NCI-H146 (cell line): ENCODE results near the gene TXLNB.
A peak's percentile ranks its signal among the peaks of the same experiment; 100 is the strongest.

ENCODE experiments used
- DNase-seq: peaks from one replicate; lab custom pipeline; 2025; lab: John Stamatoyannopoulos, UW

The TXLNB gene

DNA sequence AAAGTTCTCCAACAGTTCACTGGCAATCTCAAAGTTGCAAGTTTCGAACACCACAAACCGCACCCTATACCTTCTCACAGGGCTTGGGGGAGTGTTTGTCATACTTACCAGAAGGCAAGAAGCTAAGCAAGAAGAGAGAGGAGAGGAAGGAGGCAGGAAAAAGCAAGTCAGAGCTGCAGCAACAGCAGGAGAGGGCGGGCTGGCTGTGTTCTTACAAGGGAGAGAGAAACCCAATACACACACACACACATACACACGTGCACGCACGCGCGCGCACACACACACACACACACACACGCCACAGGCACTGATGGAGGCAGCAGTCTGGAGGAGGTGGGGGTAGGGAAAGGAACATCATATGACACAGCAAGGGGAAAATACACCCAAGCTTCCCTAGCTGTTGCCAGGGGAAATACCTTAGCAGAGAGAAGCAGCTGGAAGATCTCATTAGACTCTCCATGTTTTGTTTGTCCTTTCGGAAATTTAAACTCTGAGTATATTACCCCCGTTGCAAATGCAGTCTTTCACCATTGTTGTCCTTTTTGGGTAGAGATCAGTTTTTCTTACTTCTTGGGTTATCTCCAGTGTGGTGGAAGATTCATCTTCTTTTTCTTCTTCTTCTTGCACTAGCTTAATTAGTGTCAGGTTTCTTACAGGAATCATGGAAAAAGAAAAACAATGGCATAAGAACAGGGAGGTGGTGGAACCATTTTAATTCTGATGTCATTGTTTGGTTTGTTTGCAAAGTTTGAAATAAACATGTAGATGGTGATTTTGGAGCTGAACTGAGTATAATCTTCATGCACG lies at the start of gene TXLNB:
TSS of gene TXLNB (minus strand) at position 186 of the 807 bp plus-strand sequence. CDS start 3,099 bp downstream, outside the sequence.
- DNase-seq = peak; percentile 98

- no peak for DNase-seq
Measured at GRCh38 chr6:139341060-139341459, 49.3 kb upstream of the TXLNB start.

GRCh38 chr6:139338795-139339194 lies 47.0 kb upstream of the TXLNB start:
- DNase-seq = no peak

DNA sequence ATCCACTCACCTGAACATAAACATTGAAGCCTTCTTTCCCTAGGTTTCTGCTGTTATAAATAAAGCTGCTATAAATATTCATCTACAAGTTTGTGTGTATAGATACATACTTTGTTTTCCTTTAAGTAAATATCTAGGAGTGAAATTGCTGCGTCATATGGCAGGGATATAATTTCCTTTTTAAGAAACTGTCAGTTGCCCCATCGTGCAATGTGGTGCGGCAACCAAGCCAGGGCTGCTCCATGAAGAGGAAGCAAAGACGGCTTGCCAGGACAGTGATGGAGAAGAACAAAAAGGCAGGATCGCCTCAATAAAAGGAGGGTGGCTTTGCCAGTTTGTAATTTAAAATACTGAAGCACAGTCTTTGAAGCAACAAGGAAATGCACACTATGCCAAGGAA lies 46.0 kb upstream of the TXLNB start:
- DNase-seq = no peak

DNA sequence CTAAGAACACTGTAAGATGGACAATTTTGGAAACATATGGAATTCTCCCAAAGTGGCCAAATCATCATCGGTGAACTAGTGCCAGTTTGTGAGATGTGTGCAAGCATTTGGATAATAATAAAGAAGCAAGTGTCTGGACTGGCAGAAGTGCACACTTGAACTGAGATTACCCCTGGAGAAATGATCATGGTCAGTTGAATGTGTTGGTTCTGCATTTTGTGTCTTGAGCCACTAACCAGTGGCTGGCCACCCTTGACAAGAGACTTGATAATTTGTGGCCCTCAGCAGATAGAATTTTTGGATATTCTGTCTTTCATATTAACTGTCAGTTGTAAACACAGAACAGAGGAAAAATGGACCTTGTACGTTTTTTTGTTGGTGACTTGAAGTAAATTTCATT lies 45.2 kb upstream of the TXLNB start:
- no peak for DNase-seq

DNA sequence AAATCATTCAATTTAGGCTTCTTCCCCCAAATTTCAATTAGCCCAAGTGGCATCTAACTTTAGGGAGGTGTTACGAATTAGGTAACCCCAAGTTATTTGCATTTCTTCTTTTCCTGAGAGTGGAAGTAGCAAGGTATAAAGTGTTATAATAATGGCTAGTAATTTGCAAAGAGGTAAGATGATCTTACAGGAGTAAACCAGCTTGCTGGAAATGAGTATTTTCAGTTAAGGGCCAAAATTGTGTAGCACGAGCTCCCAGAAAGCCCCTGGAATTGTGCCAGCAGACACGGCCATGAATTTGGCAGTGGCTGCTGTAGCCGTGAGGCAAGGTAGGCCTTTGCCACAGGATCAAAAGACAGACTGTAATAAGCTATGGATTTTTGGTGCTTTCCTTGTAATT lies 44.7 kb upstream of the TXLNB start:
- no peak for DNase-seq

DNA sequence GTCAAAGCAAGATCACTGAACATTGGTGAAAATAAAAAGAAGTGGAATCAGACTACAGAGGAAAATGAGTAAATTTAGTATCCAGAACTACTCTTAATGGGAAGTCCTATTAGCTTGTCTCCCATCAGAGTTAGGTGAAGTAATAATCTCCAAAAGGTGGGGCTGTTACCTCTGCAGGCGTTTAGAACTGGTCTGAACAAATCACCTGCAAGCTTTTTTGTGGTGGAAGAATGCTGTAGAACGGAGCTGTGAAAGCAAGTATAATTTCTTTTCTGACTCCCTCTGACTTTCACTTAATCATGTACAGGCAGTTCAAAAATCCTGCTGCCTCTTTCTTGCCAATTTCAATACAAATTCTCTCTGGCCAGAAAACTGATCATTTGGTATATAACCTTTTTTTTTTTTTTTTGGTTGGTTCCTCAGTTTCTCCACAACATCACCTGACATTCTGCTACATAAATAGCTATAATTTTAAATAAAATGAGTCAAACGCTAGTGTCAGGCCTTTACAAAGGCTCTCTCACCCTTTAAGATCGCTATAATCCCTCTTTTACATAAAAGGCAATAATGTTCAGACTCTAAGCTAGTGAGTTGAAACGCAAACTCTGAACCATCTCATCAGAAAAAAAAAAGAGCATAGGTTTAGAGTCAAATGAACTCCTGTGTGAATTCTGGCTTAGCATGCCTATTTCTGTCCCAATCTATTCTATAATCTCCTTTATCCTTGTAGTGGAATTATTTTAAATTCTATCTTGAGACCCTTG lies 43.8 kb upstream of the TXLNB start:
- DNase-seq = no peak

GRCh38 chr6:139334806-139335446 lies 43.1 kb upstream of the TXLNB start:
- DNase-seq = no peak

DNA sequence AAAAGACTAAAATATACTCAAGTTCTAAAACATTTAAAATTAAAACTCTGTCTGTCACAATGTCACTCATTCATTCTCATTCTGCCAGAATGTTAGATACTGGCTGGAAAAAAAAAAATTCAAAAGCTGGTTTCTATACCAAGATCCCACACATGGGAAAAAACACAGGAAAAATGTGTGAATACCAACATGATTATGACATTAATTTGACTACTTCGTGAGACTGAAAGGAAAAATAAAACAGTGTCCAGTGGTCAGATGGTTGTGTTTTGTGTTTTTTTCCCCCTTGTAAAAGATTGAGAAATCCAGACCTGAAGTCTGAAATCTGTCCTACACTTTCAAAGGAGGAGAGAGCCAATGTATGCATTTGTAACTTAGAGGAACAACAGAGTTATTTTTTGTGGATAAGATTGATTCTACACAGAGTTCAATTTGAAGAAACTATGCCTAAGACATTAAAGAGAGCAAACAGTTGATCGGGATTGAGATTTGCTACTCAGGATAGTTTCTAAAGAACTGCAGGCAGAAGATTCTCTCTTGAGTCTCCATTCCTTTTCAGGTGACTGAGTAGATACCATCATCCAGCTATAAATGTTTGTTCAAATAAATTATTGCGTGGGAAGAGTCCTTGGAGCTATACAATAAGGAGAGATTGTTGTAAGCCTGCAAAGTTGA lies 39.2 kb upstream of the TXLNB start:
- no peak for DNase-seq

DNA sequence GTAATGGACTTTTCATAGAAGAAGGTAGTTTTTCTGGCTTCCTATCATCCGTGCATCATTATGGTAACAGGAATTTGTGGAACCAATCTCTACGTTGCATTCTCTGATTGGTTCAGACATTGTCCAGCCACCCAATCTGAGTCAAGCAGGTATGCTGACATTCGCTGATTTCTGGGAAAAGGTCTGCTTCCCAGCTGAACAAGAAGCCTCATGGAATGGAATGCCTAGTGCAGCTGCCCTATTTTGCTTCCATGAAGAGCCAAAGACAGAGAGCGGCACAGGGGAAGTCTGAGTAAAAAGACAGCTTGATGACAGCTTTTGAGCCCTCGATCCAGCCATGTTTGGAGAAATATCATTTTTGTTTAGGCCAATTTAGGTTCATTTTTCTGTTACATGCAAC lies 38.5 kb upstream of the TXLNB start:
- DNase-seq = no peak

DNA sequence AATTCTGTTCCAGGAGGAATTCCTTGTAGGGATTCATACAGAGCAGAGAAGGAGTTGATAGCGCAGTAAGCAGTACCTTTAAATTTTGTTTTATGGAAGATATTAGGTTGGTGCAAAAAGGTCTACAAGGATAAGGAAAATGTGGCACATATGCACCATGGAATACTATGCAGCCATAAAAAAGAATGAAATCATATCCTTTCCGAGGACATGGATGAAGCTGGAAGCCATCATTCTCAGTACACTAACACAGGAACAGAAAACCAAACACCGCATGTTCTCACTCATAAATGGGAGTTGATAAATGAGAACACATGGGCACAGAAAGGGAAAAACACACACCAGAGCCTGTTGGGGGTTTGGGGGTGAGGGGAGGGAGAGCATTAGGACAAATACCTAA lies 37.4 kb upstream of the TXLNB start:
- no peak for DNase-seq

DNA sequence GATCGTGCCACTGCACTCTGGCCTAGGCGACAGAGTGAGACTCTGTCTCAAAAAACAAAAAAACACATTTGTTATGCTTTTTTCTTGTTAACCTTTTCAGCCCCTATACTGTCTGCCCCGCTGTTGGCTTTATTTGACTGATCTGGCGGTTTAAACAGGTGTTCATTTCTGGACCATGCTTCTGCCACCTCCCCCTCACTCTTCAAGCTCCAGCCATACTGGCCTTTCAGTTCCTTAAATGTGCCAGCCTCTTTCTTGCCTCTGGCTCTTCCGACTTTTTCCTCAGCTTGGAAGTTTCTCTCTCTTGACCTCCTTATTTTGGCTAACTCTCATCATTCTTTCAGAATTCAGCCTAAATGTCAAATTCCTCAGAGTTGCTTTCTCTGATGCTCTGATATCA lies 35.2 kb upstream of the TXLNB start:
- DNase-seq = no peak

GRCh38 chr6:139325686-139326085 lies 33.9 kb upstream of the TXLNB start:
- DNase-seq = peak; percentile 27

GRCh38 chr6:139325125-139325524 lies 33.3 kb upstream of the TXLNB start:
- no peak for DNase-seq

DNA sequence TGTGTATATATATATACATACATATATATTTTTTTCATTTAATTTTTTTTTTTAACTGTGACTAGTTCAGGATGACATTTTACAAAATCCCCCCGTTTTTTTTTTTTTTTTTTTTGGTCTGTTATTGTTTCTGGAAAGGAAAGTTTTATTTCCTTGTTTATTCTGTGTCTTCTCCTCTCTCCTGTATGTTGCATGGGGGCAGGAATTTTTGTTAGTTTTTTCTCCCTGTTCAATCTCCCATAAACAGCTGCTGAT lies 32.4 kb upstream of the TXLNB start:
- DNase-seq = no peak

DNA sequence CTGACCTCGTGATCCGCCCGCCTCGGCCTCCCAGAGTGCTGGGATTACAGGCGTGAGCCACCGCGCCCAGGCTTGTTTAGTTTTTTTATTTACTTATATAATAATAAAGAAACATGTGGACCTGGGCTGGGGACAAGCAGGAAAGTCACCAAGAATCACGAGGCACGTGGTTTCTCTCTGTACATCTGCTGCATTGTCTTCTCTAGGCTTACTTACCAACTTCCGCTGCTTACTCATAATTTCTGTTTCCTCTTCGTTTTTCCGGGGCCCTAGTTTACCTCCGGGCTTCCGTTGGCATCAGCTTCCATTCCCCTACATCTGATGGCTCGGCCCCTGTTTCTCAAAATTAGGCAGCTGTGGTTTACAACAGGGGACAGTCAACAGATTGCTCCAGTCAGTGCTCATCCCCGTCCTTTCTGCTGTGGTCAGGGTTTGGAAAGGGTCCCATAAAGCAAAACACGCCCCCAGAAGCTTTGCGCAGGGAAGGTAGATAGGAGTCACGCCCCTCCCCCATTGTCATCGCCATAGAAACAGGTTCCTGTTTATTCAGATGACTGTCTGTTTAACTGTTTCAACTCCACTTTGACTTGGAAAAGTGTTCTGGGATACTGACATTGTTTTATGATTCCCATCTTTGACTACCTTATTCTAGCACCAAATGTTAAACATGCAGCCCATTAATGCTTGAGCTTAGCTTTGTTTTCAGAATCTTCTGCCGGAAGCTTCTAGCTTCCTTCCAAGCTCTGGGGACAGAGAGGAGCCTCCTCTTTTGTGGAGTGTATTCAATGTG lies 31.9 kb upstream of the TXLNB start:
- peak; percentile 90 for DNase-seq

DNA sequence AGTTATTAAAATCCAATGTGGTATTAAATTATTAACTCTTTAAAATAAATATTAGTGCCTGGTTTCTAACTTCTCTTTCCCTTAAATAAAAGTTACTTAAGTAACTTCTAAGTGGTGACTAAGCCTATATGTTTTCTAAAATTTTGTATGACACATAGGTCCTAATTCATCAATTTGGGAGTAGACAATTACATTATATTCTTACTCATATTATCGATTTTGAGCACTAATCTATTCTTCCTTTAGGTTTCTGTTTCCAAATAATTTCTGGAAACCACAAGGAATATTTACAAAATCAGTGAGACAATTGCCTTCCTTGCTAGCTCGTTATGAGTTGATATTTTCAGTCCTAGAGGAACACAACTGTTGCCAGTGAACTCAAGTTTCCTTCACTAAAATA lies 28.3 kb upstream of the TXLNB start:
- no peak for DNase-seq

DNA sequence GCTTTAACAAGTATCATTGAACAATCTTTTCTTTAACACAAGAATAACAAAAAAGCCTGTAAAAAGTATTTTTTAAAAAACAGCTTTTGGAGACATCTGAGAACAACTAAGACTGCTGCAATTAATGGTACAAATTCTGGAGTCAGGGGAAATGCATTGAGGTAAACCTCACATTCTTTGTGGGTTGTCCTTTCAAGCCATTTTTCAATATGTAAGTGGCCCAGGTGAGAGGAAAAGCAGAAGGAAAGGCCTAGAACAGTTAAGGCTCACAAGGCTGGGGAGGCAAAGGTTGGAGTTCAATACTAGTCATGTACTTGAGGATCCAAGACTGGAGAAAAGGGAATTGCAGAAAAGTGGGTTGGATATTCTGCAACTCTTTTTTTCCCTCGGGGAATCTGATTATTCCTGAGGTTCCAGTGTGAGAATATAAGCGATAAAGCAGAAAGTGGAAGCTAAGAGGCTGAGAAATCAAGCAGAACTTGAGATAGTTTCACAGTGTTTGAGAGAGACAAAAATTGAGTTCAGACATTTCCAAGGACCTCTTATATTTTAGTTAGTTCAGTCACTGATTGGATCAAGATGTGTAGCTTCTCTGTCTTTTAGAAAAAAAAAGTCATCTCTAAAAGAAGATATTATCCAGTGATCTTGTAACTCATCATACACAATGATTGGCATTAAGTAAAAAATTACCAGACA lies 25.0 kb upstream of the TXLNB start:
- no peak for DNase-seq

DNA sequence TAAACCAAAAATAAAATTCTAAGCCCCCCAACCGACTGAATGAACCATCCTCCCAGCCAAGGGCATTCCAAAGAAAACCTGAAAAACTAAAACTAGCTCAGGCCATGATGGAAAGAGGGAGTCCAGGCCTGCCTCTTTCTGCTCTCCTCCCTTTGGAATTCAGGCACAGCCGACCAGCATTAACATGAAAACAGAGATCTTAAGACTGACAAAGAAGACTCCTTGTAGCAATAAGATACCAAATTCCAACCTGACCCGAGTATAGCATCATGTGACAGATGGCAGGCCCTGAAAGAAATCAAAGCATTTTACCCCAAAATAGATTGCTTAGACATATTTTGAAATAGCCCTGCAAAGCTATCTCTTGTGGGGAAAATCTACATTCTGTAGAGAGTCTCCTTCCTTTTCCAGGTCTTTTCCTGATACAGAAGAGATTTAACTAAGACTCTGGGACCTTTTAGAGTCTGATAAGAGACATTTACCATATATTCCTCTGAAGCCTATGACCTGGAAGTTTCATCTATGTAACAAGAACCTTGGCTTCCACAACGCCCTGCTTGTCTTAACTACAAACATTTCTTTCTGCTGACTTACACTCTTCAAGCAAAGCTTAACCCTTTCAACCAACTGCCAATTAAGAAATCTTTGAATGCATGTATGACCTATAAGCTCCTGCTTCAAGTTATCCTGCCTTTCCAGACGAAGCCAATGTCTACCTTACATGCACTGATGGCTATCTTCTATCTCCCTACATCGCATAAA lies 22.2 kb upstream of the TXLNB start:
- DNase-seq = no peak

- no peak for DNase-seq
Measured at GRCh38 chr6:139313229-139313628, 21.4 kb upstream of the TXLNB start.

DNA sequence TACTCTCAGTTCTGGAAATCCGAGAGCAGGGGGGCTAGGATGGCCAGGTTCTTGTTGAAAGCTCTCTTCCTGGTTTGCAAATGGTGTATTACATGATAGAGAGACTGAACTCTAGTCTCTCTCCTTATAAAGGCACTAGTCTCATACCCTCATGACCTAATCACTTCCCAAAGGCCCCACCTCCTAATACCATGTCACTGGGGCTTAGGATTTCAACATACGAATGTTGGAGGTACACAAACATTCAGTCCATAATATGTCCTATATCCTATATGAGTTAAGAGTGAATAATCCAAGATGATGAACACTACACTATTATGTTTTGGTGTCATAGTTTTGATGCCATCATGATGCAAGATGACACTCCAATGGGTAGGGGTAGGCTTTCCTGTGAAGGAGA lies 20.0 kb upstream of the TXLNB start:
- DNase-seq = no peak
